ENCODE results near the gene LACTB. TPM values are rescaled to one million over a fixed set of nuclear protein-coding genes. Genes with fewer than 3 reads are reported as not detected.
A peak's percentile ranks its signal among the peaks of the same experiment; 100 is the strongest.

LACTB gene
- total RNA-seq, 1 experiment from 2014 or later: 17.2 TPM

- Mint-ChIP-seq H3K9me3 (no peaks in the 10 kb centered on the region), H3K27ac (peak overlapping the region; percentile 94), H3K4me3 (no peak overlapping the region), H3K4me1 (peaks cover 57% of the 10 kb centered on the region), H3K36me3 (no peaks in the 10 kb centered on the region), H3K27me3 (ENCODE audit: low read depth) (no peaks in the 10 kb centered on the region)
- ChIA-PET POLR2A (interaction anchor here (0.6 to 2.9 kb wide), 8 partner anchors 12 to 176 kb away, joined by 3 to 21 read pairs (median 5); no protein-coding TSS in a partner anchor), CTCF (interaction anchor here (0.5 to 3.9 kb wide), 10 partner anchors 11 to 424 kb away, joined by 3 to 61 read pairs (median 4); partner anchors contain the start of gene RPS27L)
- no peak for DNase-seq (ENCODE audit: low spot score)
- ATAC-seq: 0 out of 2 replicates have a peak, but pooled peaks have one; percentile 6
- TF ChIP-seq ZNF121 (CRISPR knock-in tag; IDR thresholded peaks at IDR 0.05) (peak; percentile 86), MLX (CRISPR knock-in tag; IDR thresholded peaks at IDR 0.05) (no peak)
Observed at GRCh38 chr15:63088533-63089245, 33.0 kb upstream of the LACTB start.

- CTCF ChIA-PET: interaction anchor here (0.5 to 3.9 kb wide), 10 partner anchors 12 to 425 kb away, joined by 3 to 61 read pairs (median 4); partner anchors contain the start of gene RPS27L
- POLR2A ChIA-PET: interaction anchor here (0.5 to 2.9 kb wide), 7 partner anchors 13 to 243 kb away, joined by 3 to 21 read pairs (median 4); no protein-coding TSS in a partner anchor
- Mint-ChIP-seq H3K36me3 (no peaks in the 10 kb centered on the region), H3K4me1 (peaks cover 59% of the 10 kb centered on the region), H3K27ac (peak overlapping the region; percentile 94), H3K4me3 (no peak overlapping the region), H3K27me3 (ENCODE audit: low read depth) (no peaks in the 10 kb centered on the region), H3K9me3 (no peaks in the 10 kb centered on the region)
- ATAC-seq (peak; percentile 67), DNase-seq (ENCODE audit: low spot score) (peak; percentile 38)
- TF ChIP-seq ZBTB21 (CRISPR knock-in tag; IDR thresholded peaks at IDR 0.05; ENCODE audit: borderline replicate concordance) (0 out of 2 replicates have a peak, but pooled peaks have one; percentile 60), ZNF423 (CRISPR knock-in tag; IDR thresholded peaks at IDR 0.05) (peak; percentile 47; the same call in 1 of the 2 replicates), NR3C1 (CRISPR knock-in tag; conservative IDR thresholded peaks at IDR 0.05; ENCODE audit: low read depth) (no peak)
Observed at GRCh38 chr15:63089260-63090043, 32.2 kb upstream of the LACTB start.

GRCh38 chr15:63090472-63090871 lies 31.2 kb upstream of the LACTB start:
- Mint-ChIP-seq H3K4me1 (peaks cover 59% of the 10 kb centered on the region), H3K27ac (no peak overlapping the region; the same call in 1 of the 2 replicates), H3K27me3 (ENCODE audit: low read depth) (no peaks in the 10 kb centered on the region), H3K9me3 (no peaks in the 10 kb centered on the region), H3K36me3 (no peaks in the 10 kb centered on the region), H3K4me3 (no peak overlapping the region)
- DNase-seq (ENCODE audit: low spot score) (no peak), ATAC-seq (no peak)
- CTCF ChIA-PET: interaction anchor here (0.7 to 3.9 kb wide), 5 partner anchors 13 to 348 kb away, joined by 3 to 61 read pairs (median 4); no protein-coding TSS in a partner anchor
- POLR2A ChIA-PET: interaction anchor here (1.6 to 2.9 kb wide), 3 partner anchors 38 to 46 kb away, joined by 4 to 21 read pairs (median 5); no protein-coding TSS in a partner anchor
- TF ChIP-seq MXD4 (CRISPR knock-in tag; IDR thresholded peaks at IDR 0.05; ENCODE audit: borderline replicate concordance): no peak
- no peak for TF ChIP-seq NR1H2 (CRISPR knock-in tag; IDR thresholded peaks at IDR 0.05)
- no peak for TF ChIP-seq ZNF416 (CRISPR knock-in tag; IDR thresholded peaks at IDR 0.05)
- TF ChIP-seq NR3C1 (CRISPR knock-in tag; conservative IDR thresholded peaks at IDR 0.05; ENCODE audit: low read depth): no peak
- no peak for TF ChIP-seq TEAD1 (CRISPR knock-in tag; IDR thresholded peaks at IDR 0.05)
- no peak for TF ChIP-seq E2F4 (CRISPR knock-in tag; IDR thresholded peaks at IDR 0.05; ENCODE audit: borderline replicate concordance, low read depth)
- TF ChIP-seq IRF2 (CRISPR knock-in tag; IDR thresholded peaks at IDR 0.05; ENCODE audit: borderline replicate concordance, low read depth): no peak
- no peak for TF ChIP-seq AFF4 (CRISPR knock-in tag; IDR thresholded peaks at IDR 0.05; ENCODE audit: borderline replicate concordance)
- no peak for TF ChIP-seq ZNF281 (CRISPR knock-in tag; IDR thresholded peaks at IDR 0.05)
- TF ChIP-seq FOXP4 (CRISPR knock-in tag; IDR thresholded peaks at IDR 0.05): no peak
- no peak for TF ChIP-seq ESRRA (CRISPR knock-in tag; IDR thresholded peaks at IDR 0.05; ENCODE audit: borderline replicate concordance)
- no peak for TF ChIP-seq ZNF396 (CRISPR knock-in tag; IDR thresholded peaks at IDR 0.05; ENCODE audit: borderline replicate concordance)
